Measurements from ENCODE around the gene RND2. TPM values are rescaled to one million over a fixed set of nuclear protein-coding genes. Genes with fewer than 3 reads are reported as not detected.
"Not testable (repeated sequence)": the region's sequence is repeated elsewhere in the genome, so short reads cannot be mapped to it uniquely, and the experiment has no call there.

Gene RND2
- total RNA-seq, 1 experiment from 2014 or later: 1.2 TPM

DNA sequence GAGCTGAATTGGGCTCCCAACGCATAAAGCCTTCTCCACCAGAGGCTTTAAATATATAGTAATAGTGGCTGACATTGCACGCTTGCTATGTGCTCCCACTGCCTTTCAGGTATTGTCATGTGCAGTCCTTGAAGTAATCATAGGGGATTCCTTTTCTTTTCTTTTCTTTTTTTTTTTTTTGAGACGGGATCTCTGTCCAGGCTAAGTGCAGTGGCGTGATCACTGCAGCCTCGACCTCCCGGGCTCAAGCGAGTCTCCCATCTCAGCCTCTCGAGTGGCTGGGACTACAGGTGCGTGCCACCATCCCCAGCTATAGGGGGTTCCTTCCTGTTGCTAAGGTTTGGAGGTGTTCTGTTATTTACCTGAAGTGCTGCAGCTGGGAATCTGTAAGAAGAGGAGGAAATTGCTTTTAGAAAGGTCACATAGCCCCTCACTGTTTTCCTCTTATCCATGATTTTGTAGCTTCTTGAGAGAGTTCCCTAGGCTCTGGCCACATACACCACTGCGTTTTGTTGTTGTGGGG is 26.0 kb upstream of the RND2 start:
- in situ Hi-C loops (cut with HindIII; ENCODE audit: low pct_unique_long_range_greater_than_20kb, low sequenced_read_pairs): no loop called here
- DNase-seq (ENCODE audit: low read depth): no peak

DNA sequence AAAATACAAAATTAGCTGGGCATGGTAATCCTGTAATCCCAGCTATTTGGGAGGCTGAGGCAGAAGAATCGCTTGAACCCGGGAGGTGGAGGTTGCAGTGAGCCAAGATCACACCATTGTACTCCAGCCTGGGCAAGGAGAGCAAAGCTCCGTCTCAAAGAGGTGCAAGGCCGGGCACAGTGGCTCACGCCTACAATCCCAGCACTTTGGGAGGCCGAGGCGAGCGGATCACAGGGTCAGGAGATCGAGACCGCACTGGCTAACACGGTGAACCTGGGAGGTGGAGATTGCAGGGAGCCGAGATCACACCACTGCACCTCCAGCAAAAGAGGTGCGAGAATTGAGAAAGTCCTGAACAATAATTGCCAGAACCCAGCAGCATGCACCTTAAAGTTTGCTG is 24.1 kb upstream of the RND2 start:
- DNase-seq (ENCODE audit: low read depth); in situ Hi-C loops (cut with HindIII; ENCODE audit: low pct_unique_long_range_greater_than_20kb, low sequenced_read_pairs): not testable (repeated sequence)

DNA sequence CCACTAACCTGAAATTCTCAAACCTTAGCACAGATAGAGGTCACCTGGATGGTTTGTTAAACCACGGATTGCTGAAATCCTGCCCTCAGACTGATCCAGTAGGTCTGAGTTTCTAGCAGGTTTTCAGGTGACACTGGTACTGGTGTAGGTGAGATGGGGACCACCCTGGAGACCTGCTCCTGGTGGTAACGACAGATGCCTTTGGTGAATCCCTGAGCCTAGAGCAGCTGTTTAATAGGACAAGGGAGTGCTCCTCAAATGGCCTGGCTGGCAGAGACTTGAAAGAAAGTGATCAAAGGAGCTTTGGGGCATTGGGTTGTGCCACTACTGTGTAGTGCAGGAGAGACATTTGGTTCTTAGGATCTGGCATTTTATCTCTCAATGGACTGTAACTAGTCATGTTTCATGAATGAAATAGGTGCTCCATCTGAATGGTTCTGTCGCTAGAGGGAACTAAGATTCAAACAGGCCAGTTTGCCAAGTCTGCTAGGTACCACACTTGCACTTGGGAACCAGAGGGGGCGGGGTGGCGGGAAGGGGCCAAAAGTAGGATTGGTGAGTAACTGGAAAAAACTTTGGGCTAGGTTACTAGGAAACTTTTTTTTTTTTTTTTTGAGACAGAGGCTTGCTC is 21.4 kb upstream of the RND2 start:
- in situ Hi-C loops (cut with HindIII; ENCODE audit: low pct_unique_long_range_greater_than_20kb, low sequenced_read_pairs): no loop called here

DNA sequence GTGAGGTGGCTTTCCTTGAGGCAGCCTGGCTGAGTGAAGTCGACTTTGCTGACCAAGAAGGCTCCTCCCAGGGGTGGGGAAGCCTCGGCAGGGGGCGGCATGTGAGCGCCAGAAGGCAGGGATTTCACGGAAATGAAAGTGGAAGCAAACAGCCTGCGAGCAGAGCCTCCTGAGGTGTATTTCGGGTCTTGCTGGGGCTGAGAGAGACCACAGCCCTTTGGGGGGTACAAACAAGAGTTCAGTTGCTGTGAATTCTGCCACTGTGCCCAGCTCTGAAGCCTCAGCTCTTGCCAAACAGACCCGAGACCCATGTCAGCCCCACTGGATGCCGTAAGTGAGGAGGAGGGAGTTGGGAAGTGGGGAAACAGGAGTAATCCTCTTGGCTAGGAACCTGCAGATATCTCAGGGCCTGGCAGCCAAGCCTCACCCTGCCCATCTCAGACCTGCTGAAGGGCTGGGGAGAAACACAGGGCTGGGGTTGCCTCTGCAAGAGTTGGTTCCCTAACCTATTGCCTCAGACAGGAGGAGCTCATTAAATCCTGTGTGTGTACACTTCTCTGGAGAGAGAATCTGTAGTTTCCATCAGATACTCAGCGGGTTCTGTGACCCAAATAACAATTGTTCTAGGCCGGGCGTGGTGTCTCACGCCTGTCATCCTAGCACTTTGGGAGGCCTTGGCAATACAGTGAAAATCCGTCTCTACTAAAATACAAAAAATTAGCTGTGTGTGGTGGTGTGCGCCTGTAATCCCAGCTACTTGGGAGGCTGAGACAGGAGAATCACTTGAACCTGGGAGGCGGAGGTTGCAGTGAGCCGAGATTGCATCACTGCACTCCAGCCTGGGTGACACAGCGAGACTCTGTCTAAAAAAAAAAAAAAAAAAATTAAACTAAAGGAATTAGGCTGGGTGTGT is 18.1 kb upstream of the RND2 start, which contains the start of gene IFI35:
IFI35 (plus strand) TSS at position 146 of the 913 bp plus-strand sequence; CDS start at position 310, 164 bp downstream.
- in situ Hi-C loops (cut with HindIII; ENCODE audit: low pct_unique_long_range_greater_than_20kb, low sequenced_read_pairs): no loop called here
- DNase-seq (ENCODE audit: low read depth): peak; percentile 77

More for the DNA sequence above, 21.4 kb upstream of the RND2 start:
- DNase-seq (ENCODE audit: low read depth): peak; percentile 30

DNA sequence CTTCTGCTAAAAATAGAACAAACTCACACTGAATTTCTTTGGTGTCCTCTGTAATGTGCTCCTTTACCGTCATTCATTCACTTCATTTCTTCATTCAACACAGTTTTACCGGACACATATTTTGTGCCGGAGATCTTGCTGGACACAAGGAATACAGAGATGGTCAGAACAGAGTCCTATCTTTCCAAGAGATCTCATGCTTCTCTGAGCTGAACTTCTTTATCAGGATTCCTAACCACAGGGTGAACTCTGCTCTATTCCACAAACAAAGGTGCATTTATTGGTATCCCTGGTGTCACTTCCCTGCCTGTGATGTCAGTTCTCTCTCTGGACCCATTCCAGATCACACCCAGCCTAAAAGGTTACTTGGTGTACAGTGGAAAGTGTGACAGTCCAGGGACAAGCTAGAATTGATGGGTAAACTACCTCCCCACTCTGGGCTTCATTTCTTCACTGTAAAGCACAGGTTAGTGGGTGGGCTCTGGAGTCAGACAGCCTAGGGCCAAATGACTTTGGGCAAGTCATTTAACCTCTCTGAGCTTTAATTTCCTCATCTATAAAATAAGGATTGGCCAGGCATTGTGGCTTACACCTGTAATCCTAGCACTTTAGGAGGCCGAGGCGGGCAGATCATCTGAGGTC is 14.2 kb upstream of the RND2 start:
- in situ Hi-C loops (cut with HindIII; ENCODE audit: low pct_unique_long_range_greater_than_20kb, low sequenced_read_pairs): no loop called here
- DNase-seq (ENCODE audit: low read depth): peak; percentile 67

DNA sequence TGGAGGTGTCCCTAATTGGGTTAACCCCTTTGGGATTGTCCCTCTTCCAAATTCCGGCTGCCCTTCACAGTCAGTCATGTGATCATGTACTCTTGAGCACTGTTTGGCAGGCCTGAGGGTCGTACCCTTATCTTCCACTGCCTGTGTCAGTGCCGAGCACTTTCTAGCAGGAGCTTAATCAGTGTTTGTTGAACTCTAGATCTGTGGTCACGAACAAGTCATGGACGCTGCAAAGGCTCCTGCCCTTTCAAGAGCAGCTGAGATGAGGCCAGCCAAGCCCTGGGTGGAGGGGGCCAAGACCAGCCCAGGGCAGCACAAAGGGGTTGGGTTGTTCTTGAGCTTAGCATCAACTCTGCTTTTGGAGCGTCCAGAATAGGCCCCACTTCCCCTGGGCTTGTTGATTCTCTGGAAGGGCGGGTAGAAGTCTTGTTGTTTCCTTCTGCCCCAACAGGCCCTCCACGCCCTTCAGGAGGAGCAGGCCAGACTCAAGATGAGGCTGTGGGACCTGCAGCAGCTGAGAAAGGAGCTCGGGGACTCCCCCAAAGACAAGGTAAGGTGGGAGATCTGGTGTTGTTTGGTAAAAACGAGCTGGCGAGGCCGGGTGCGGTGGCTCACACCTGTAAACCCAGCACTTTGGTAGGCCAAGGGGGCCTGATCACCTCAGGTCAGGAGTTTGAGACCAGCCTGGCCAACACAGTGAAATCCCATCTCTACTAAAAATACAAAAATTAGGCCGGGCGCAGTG is 13.1 kb upstream of the RND2 start:
- DNase-seq (ENCODE audit: low read depth): no peak
- in situ Hi-C loops (cut with HindIII; ENCODE audit: low pct_unique_long_range_greater_than_20kb, low sequenced_read_pairs): no loop called here

DNA sequence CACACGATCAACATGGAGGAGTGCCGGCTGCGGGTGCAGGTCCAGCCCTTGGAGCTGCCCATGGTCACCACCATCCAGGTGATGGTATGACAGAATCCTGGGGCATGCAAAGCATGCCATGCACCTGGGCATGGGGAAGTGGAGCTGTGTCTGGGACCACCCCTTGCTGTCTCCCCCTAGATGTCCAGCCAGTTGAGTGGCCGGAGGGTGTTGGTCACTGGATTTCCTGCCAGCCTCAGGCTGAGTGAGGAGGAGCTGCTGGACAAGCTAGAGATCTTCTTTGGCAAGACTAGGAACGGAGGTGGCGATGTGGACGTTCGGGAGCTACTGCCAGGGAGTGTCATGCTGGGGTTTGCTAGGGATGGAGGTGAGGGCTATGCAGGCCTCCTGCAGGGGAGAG is 11.7 kb upstream of the RND2 start:
- in situ Hi-C loops (cut with HindIII; ENCODE audit: low pct_unique_long_range_greater_than_20kb, low sequenced_read_pairs): no loop called here

DNA sequence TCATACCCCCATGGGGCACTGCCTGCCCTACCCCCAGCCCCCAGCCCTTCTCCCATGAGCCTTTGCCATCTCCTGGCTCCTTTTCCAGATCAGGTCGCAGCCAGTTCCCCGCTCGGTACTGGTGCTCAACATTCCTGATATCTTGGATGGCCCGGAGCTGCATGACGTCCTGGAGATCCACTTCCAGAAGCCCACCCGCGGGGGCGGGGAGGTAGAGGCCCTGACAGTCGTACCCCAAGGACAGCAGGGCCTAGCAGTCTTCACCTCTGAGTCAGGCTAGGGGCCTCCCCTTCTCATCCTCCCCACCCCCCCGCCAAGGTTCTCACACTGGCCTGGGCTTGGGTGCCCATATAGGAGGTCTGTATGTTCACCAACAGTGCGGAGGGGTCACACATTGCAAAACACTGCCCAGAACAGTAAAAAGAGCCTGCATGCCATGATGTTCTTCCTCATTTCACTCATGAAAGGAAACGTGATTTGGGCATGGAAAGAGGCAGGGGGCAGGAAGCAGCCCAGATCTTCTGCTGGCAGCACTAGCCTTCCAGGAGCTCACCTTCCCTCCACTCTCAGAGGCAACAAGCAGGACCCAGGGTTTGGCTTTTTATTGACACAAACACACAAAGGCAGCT is 10.9 kb upstream of the RND2 start:
- in situ Hi-C loops (cut with HindIII; ENCODE audit: low pct_unique_long_range_greater_than_20kb, low sequenced_read_pairs): no loop called here
- no peak for DNase-seq (ENCODE audit: low read depth)

More for the DNA sequence above, 11.7 kb upstream of the RND2 start:
- no peak for DNase-seq (ENCODE audit: low read depth)

DNA sequence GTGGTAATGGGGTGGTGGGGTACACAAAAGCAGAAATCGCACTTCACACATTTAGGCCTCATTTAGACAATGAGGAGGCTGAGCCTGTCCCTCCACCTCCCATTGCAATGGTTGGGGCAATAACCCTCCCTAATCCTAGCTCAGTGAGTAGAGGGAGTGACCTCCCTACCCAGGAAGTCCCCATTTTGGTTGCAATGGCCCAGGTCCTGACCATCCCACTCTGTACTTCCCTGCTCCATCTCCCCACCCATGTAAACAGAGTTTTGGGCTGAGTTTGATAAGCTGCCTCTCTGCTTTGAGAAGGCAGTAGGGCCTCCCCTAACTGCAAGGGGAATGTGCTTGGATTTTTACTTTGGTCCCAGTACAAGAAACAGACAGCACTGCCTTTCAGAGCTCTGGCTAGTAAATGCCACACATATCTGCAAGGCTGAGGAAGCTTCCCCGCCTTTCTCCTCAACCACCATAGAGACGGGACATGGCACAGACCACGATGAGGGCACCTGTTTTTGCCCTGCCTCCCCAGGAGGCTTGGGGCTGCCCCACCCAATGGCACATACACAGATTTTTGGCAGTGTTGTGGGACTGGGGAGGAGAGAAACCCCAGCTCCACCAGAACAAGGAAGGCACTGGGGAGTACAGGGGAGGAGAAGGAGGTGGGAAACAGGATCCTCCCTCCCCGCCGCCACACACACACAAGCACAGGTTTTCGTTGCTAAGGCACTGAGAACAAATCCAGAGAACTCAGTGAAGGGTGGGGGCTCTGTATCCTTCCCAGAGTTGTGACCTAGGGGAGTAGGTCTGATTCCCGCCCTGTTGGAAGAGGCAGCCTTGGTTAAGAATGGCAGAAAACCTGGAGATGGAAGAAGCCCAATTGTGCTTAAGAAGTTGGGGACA is 10.1 kb upstream of the RND2 start:
- in situ Hi-C loops (cut with HindIII; ENCODE audit: low pct_unique_long_range_greater_than_20kb, low sequenced_read_pairs): no loop called here
- no peak for DNase-seq (ENCODE audit: low read depth)

DNA sequence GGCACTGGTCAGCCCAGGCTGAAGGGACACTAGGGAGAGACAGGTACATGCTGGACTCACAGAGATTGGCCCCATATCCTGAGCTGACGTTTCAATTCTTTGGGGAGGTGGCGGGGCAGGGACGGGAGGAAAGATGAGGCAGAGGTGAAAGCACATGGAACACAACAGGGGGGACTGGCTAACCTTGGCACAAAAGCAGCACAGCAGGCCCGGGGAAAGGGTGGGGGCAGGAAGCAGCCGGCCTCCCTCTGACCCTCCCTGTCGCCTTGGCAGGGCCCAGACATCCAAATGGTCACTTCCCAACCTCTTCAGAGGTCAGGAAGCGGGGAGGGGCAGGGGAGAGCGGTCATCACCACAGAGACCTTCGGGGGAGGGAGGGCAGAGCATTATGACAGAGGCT is 9.5 kb upstream of the RND2 start:
- in situ Hi-C loops (cut with HindIII; ENCODE audit: low pct_unique_long_range_greater_than_20kb, low sequenced_read_pairs): no loop called here
- no peak for DNase-seq (ENCODE audit: low read depth)

DNA sequence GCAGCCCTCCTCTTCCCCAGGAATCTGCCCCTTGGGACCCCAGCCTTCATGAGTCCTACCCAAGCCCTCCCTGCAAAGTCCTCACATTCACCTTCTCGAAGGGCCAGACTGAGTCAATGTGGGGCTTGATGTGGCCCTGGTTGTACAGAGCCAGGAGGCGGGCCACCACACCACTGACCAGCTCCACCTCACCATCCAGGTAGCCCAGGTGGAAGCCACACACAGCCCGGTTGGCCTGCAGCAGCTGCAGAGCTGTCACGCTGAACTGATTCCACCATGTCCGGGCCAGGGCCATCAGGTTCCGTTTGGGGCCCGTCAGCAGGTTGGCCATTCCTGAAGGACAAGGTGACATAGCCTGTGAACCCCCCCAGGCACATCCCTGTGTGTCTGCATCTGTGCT is 8.8 kb upstream of the RND2 start:
- no peak for DNase-seq (ENCODE audit: low read depth)
- in situ Hi-C loops (cut with HindIII; ENCODE audit: low pct_unique_long_range_greater_than_20kb, low sequenced_read_pairs): no loop called here

DNA sequence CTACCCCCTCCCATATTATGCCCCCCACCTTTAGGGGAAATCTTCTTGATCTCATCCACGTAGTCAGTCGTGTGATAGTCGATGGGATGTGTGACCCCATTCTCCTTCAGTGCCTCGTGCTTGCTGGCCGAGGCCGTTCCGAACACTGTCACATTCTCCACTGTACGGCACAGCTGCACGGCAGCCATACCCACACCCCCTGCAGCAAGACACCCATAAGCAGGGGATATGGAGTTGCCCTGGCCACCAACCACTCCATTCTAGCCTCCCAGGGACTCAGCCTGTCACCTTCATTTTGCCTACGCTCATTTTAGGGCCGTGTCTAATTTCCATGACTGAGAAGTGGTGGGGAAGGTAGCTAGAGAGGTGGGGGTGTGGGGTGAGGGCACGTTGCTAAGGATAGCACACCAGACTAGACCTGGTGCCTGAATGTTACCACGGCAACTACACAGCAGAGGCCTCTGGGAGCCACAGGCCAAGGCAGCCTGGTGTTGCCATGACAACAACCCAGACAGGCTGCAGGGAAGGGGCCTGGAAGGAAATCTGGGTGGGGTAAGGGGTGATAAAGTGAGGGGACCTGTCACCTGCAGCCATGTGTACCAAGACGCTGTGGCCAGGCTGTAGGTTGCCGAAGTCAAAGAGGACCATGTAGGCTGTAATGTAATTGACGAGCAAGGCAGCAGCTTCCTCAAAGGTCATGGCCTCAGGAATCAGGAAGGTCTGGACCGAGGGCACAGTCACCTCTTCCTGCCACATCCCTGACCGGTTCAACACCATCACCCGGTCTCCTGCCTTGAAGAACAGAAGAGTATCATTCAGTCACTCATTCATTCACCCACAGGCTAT is 6.8 kb upstream of the RND2 start:
- in situ Hi-C loops (cut with HindIII; ENCODE audit: low pct_unique_long_range_greater_than_20kb, low sequenced_read_pairs): no loop called here
- DNase-seq (ENCODE audit: low read depth): peak; percentile 25

DNA sequence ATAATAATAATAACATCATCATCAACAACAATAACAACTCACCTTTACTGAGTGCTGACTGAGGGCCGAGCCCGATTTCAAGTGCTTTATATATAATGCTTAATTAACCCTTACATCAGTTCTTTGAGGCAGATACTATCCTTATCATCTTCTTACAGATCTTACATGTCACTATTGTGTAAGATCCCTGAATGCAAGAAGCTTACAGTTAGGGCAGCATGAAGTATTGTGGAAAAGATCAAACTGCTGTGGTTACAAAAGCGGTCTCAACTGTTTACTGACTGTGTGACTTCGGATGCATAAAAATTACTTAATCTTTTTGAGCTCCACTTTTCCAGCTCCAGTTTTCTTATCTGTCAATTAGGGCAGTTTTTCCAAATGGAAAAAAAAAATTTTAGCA is 6.1 kb upstream of the RND2 start:
- DNase-seq (ENCODE audit: low read depth): no peak
- in situ Hi-C loops (cut with HindIII; ENCODE audit: low pct_unique_long_range_greater_than_20kb, low sequenced_read_pairs): no loop called here

DNA sequence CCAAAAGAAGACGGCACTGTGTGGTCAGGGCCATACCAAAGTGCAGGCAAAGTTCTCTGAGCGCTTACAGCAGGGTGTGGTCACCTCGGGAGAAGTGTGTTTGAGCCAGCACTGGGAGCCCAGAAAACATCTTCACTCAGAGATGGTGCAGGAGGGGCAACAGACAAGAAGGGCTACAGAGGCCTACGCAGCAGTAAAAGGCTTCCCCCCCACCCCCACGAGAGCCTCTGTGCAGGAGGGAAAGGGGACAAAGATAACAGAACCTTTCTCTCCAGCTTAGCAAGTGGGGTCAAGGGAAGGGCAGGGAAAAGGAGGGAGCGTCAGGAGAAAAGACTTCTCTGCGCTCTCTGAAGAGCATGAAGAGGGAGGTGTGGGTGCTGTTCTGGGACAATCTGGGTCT is 5.6 kb upstream of the RND2 start:
- DNase-seq (ENCODE audit: low read depth): no peak
- in situ Hi-C loops (cut with HindIII; ENCODE audit: low pct_unique_long_range_greater_than_20kb, low sequenced_read_pairs): no loop called here

DNA sequence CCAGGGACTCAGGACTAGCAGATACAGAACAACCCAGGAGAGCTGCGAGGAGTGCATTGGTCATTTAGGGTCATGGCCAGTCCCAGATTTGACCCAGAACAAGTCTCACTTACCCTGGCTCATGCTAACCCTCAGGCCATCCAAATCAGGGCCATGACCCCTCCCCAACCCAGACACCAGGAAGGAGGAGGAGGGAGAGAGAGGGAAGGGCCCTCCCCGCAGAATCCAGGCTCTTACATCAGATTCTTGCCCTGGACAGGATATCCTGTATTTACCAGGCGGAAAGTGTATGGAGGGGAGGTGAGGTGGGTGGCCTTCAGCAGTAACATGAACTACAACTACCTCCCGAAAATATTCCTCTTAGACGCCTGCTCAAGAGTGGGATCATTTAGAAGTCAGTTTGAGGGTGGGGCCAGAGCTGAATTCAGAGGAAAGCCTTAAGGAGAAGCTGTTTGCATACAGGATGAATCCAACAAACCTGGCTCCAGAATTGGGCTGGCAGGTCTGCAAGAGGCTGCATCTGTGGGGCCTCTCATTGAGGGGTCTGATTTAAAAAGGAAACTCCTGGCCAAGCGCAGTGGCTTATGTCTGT is 4.9 kb upstream of the RND2 start:
- no peak for DNase-seq (ENCODE audit: low read depth)
- in situ Hi-C loops (cut with HindIII; ENCODE audit: low pct_unique_long_range_greater_than_20kb, low sequenced_read_pairs): no loop called here

All from Caki2 (cell line).